ENCODE data around the gene MCC.

DNA sequence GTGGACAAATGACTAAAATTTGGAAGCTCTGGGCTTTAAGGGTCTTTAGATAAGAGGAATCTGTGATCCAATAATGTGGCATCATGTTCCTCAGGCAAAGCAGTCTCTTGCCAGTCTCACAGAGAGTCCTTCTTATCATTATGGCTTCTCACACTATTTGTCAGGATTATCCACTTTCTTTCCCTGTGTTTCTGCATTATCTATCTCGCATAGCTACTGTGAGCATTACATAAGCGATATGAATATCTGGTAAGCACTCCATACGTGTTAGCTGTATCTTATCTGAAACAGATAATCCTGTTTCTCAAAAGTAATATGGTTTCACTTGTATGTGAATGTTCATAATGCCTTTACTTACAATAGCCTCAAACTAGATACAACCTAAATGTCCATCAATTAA lies 9.6 kb downstream of the MCC start:
- no peak for TF ChIP-seq GATA2 (IDR thresholded peaks at IDR 0.05; ENCODE audit: low read depth, low read length)
- no peak for TF ChIP-seq GATA3 (IDR thresholded peaks at IDR 0.05; ENCODE audit: low read depth, low read length)
